SW480 (cell line): ENCODE measurements around the gene SLX9.
A peak's percentile ranks its signal among the peaks of the same experiment; 100 is the strongest.

Experiments used
- DNase-seq: peaks from one replicate; pipeline ENCODE4 v3.0.0-alpha.2; 2016; ENCODE audit warnings: low spot score

The SLX9 gene

GRCh38 chr21:44947930-44948331 is 8.1 kb downstream of the SLX9 start:
- DNase-seq = no peak

- DNase-seq = no peak
These were observed 8.7 kb downstream of the SLX9 start for GRCh38 chr21:44948426-44949120.

- DNase-seq = no peak
These were observed 9.4 kb downstream of the SLX9 start for GRCh38 chr21:44949161-44949778.

GRCh38 chr21:44949779-44950198 is 10.0 kb downstream of the SLX9 start:
- DNase-seq = peak; percentile 67

- no peak for DNase-seq
These were observed 10.5 kb downstream of the SLX9 start for GRCh38 chr21:44950351-44950750.

GRCh38 chr21:44951186-44951915 is 11.5 kb downstream of the SLX9 start:
- no peak for DNase-seq

GRCh38 chr21:44952116-44952928 is 12.5 kb downstream of the SLX9 start:
- no peak for DNase-seq

GRCh38 chr21:44952929-44953627 is 13.2 kb downstream of the SLX9 start:
- no peak for DNase-seq

GRCh38 chr21:44953628-44954021 is 13.8 kb downstream of the SLX9 start:
- no peak for DNase-seq

GRCh38 chr21:44954281-44954771 is 14.5 kb downstream of the SLX9 start:
- DNase-seq = no peak

- DNase-seq = no peak
These were observed 15.4 kb downstream of the SLX9 start for GRCh38 chr21:44955141-44955797.

GRCh38 chr21:44955798-44956175 is 16.0 kb downstream of the SLX9 start:
- DNase-seq = no peak

- no peak for DNase-seq
These were observed 16.7 kb downstream of the SLX9 start for GRCh38 chr21:44956356-44957046.

GRCh38 chr21:44957047-44957831 is 17.4 kb downstream of the SLX9 start:
- DNase-seq = no peak

- no peak for DNase-seq
These were observed 18.1 kb downstream of the SLX9 start for GRCh38 chr21:44957901-44958451.

- DNase-seq = no peak
These were observed 18.8 kb downstream of the SLX9 start for GRCh38 chr21:44958471-44959191.

GRCh38 chr21:44959376-44960091 is 19.7 kb downstream of the SLX9 start:
- DNase-seq = no peak
